Measurements from ENCODE around the gene MED28. TPM values are rescaled to one million over a fixed set of nuclear protein-coding genes. Genes with fewer than 3 reads are reported as not detected.

MED28 gene
- total RNA-seq, 2 experiments from 2014 or later, result 27.0 to 86.2 TPM

- Histone ChIP-seq H4K20me1 (ENCODE audit: insufficient read depth, low read length) (0 out of 2 replicates have a peak, but pooled peaks cover 7% of the 10 kb centered on the region), H3K79me2 (ENCODE audit: insufficient read depth, low read depth, low read length) (peaks cover 15% of the 10 kb centered on the region), H3K4me2 (ENCODE audit: low read length) (no peak overlapping the region), H3K9me3 (ENCODE audit: low read length) (no peaks in the 10 kb centered on the region), H2AFZ (ENCODE audit: low read length) (no peak overlapping the region), H3K27ac (ENCODE audit: low read depth, low read length, poor library complexity, severe bottlenecking) (no peak overlapping the region), H3K9me2 (ENCODE audit: insufficient read depth, low read length) (no peaks in the 10 kb centered on the region), H3K36me3 (ENCODE audit: insufficient read depth, low read length) (peaks cover 99% of the 10 kb centered on the region), H3K4me1 (ENCODE audit: insufficient read depth, low read length, poor library complexity, severe bottlenecking) (peaks cover 7% of the 10 kb centered on the region), H3K4me3 (ENCODE audit: low read depth, low read length, poor library complexity, severe bottlenecking) (no peak overlapping the region)
- no peak for TF ChIP-seq EZH2phosphoT487 (IDR thresholded peaks at IDR 0.05; ENCODE audit: borderline replicate concordance, low read depth, low read length)
- no peak for TF ChIP-seq CTCF (conservative IDR thresholded peaks at IDR 0.05; ENCODE audit: low read length)
- BruUV-seq (replicated peaks), result no TSS peak
- POLR2A ChIA-PET, result interaction anchor here (0.6 to 1.0 kb wide), 2 partner anchors 8 to 138 kb away, joined by 3 read pairs; no protein-coding TSS in a partner anchor
- intact Hi-C loops (cut with micrococcal nuclease; ENCODE audit: unreplicated experiment), result no loop called here
- CTCF ChIA-PET (ENCODE audit: unreplicated experiment), result no interaction called here
- no peak for DNase-seq (ENCODE audit: low spot score)
Observed at GRCh38 chr4:17623451-17624001, 9.1 kb downstream of the MED28 start.

- H2AFZ ChIP-seq (ENCODE audit: low read length), result no peak overlapping the region
- H3K4me2 ChIP-seq (ENCODE audit: low read length), result no peak overlapping the region
- no peak overlapping the region for H3K4me3 ChIP-seq (ENCODE audit: low read depth, low read length, poor library complexity, severe bottlenecking)
- no peaks in the 10 kb centered on the region for H3K9me3 ChIP-seq (ENCODE audit: low read length)
- no peaks in the 10 kb centered on the region for H3K4me1 ChIP-seq (ENCODE audit: insufficient read depth, low read length, poor library complexity, severe bottlenecking)
- peaks cover 100% of the 10 kb centered on the region for H3K36me3 ChIP-seq (ENCODE audit: insufficient read depth, low read length)
- no TSS peak for BruUV-seq (replicated peaks)
- H3K9me2 ChIP-seq (ENCODE audit: insufficient read depth, low read length), result no peaks in the 10 kb centered on the region
- DNase-seq (ENCODE audit: low spot score), result no peak
- no peak overlapping the region for H3K27ac ChIP-seq (ENCODE audit: low read depth, low read length, poor library complexity, severe bottlenecking)
- peaks cover 4% of the 10 kb centered on the region; the same call in 1 of the 2 replicates for H3K79me2 ChIP-seq (ENCODE audit: insufficient read depth, low read depth, low read length)
- no peaks in the 10 kb centered on the region for H4K20me1 ChIP-seq (ENCODE audit: insufficient read depth, low read length)
- POLR2A ChIA-PET, result no interaction called here
- TF ChIP-seq CTCF (conservative IDR thresholded peaks at IDR 0.05; ENCODE audit: low read length) (no peak), EZH2phosphoT487 (IDR thresholded peaks at IDR 0.05; ENCODE audit: borderline replicate concordance, low read depth, low read length) (no peak)
- intact Hi-C loops (cut with micrococcal nuclease; ENCODE audit: unreplicated experiment), result no loop called here
- CTCF ChIA-PET (ENCODE audit: unreplicated experiment), result no interaction called here
Observed at GRCh38 chr4:17624821-17625220, 10.4 kb downstream of the MED28 start.

- Histone ChIP-seq H3K9me3 (ENCODE audit: low read length) (no peaks in the 10 kb centered on the region), H3K4me2 (ENCODE audit: low read length) (no peak overlapping the region), H4K20me1 (ENCODE audit: insufficient read depth, low read length) (no peaks in the 10 kb centered on the region), H3K4me1 (ENCODE audit: insufficient read depth, low read length, poor library complexity, severe bottlenecking) (no peaks in the 10 kb centered on the region), H3K4me3 (ENCODE audit: low read depth, low read length, poor library complexity, severe bottlenecking) (no peak overlapping the region), H2AFZ (ENCODE audit: low read length) (no peak overlapping the region), H3K9me2 (ENCODE audit: insufficient read depth, low read length) (no peaks in the 10 kb centered on the region), H3K27ac (ENCODE audit: low read depth, low read length, poor library complexity, severe bottlenecking) (no peak overlapping the region), H3K79me2 (ENCODE audit: insufficient read depth, low read depth, low read length) (no peaks in the 10 kb centered on the region), H3K36me3 (ENCODE audit: insufficient read depth, low read length) (peaks cover 99% of the 10 kb centered on the region)
- intact Hi-C loops (cut with micrococcal nuclease; ENCODE audit: unreplicated experiment), result no loop called here
- no TSS peak for BruUV-seq (replicated peaks)
- DNase-seq (ENCODE audit: low spot score), result no peak
- TF ChIP-seq CTCF (conservative IDR thresholded peaks at IDR 0.05; ENCODE audit: low read length), result no peak
- ChIA-PET CTCF (ENCODE audit: unreplicated experiment) (no interaction called here), POLR2A (no interaction called here)
Observed at GRCh38 chr4:17630228-17630627, 15.8 kb downstream of the MED28 start.

Measured in OCI-LY7 (cell line).